ENCODE data around the gene SPDYE1.

The SPDYE1 gene

GRCh38 chr7:44050121-44050914 is 52.6 kb downstream of the SPDYE1 start:
- TF ChIP-seq CTCF (IDR thresholded peaks at IDR 0.05; ENCODE audit: insufficient read depth, low read depth, low read length, missing control alignments): no peak
- no peak overlapping the region for H3K4me3 ChIP-seq (ENCODE audit: low read length)
- no peak for DNase-seq (ENCODE audit: low read depth)

GRCh38 chr7:44050915-44051560 is 53.3 kb downstream of the SPDYE1 start:
- no peak overlapping the region for H3K4me3 ChIP-seq (ENCODE audit: low read length)
- no peak for DNase-seq (ENCODE audit: low read depth)
- TF ChIP-seq CTCF (IDR thresholded peaks at IDR 0.05; ENCODE audit: insufficient read depth, low read depth, low read length, missing control alignments): no peak

GRCh38 chr7:44051611-44052220 is 54.0 kb downstream of the SPDYE1 start:
- no peak overlapping the region for H3K4me3 ChIP-seq (ENCODE audit: low read length)
- no peak for TF ChIP-seq CTCF (IDR thresholded peaks at IDR 0.05; ENCODE audit: insufficient read depth, low read depth, low read length, missing control alignments)
- DNase-seq (ENCODE audit: low read depth): no peak

- no peak overlapping the region for H3K4me3 ChIP-seq (ENCODE audit: low read length)
- TF ChIP-seq CTCF (IDR thresholded peaks at IDR 0.05; ENCODE audit: insufficient read depth, low read depth, low read length, missing control alignments): no peak
- no peak for DNase-seq (ENCODE audit: low read depth)
Observed at GRCh38 chr7:44052771-44053365, 55.2 kb downstream of the SPDYE1 start.

- no peak for DNase-seq (ENCODE audit: low read depth)
- H3K4me3 ChIP-seq (ENCODE audit: low read length): no peak overlapping the region
- TF ChIP-seq CTCF (IDR thresholded peaks at IDR 0.05; ENCODE audit: insufficient read depth, low read depth, low read length, missing control alignments): no peak
Observed at GRCh38 chr7:44056681-44057080, 59.0 kb downstream of the SPDYE1 start.

GRCh38 chr7:44057181-44057848 is 59.6 kb downstream of the SPDYE1 start:
- DNase-seq (ENCODE audit: low read depth): no peak
- H3K4me3 ChIP-seq (ENCODE audit: low read length): no peak overlapping the region
- TF ChIP-seq CTCF (IDR thresholded peaks at IDR 0.05; ENCODE audit: insufficient read depth, low read depth, low read length, missing control alignments): no peak
